ENCODE data around the gene QPCT.
A peak's percentile ranks its signal among the peaks of the same experiment; 100 is the strongest.

QPCT gene

DNA sequence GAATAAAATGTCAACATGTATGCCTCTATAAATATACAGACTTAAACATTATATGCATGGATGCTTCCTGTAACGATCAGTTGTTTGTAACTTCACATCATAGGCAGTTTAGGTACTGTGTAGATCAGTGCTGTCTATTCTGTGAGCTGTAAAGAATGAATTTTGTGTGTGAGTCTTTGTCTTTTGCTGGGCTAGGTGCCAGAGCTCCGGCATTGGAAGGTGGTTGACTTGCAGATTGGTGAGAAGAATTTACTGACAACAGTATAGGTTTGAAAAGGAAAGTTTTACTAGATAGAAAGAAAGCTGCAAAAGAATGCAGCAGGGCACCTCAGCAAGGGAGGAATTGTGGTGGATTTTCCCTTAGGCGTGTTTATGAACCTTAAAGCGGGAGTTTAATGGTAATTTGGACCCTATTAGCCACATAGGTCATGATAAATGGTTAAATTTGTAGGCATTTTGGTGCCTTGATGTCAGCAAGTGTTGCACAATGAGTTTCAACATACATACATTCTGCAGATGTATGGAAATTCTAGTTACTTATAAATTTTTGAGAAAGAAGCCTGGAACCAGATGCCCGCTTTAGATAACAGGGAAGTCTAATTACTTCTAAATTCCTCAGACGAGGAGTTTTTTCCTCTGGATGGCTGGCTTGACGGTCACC is 6.7 kb upstream of the QPCT start:
- Histone ChIP-seq H3K9me3 (ENCODE audit: control insufficient read depth in 5 of 5, low read length in 5 of 5) (no peaks in the 10 kb centered on the region), H3K27ac (ENCODE audit: low read depth, low read length) (no peak overlapping the region), H3K36me3 (ENCODE audit: control insufficient read depth in 5 of 5, insufficient read depth in 5 of 5, low read length in 5 of 5) (no peaks in the 10 kb centered on the region), H3K27me3 (ENCODE audit: control insufficient read depth in 5 of 5, insufficient read depth in 4 of 5, low read length in 5 of 5) (no peaks in the 10 kb centered on the region), H3K4me1 (ENCODE audit: control insufficient read depth in 5 of 5, insufficient read depth in 5 of 5, low read length in 5 of 5) (peaks cover 0 to 2% (median 0%) of the 10 kb centered on the region in 5 donors), H3K4me3 (ENCODE audit: low read depth in 1 of 5, low read length in 5 of 5) (no peak overlapping the region), H3K9ac (ENCODE audit: low read length in 5 of 5) (no peak overlapping the region)

DNA sequence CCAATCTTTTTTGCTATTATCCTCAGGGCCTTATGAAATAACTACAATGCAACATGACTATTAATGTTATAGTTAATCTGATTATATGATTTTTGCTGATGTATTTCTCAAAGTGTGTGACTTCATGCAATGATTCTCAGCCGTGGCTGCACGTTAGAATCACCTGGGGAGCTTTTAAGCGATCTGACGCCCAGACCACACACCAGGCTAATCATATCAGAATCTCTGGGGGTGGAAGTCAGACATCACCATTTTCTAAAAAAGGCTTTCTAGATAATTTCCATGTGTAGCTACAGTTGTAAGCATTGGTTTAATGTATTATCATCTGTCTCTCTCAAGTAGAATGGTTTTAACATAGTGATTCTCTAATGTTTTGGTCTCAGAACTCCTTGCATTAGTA is 5.5 kb upstream of the QPCT start:
- no peak overlapping the region for H3K4me3 ChIP-seq (ENCODE audit: low read depth in 1 of 5, low read length in 5 of 5)
- H3K4me1 ChIP-seq (ENCODE audit: control insufficient read depth in 5 of 5, insufficient read depth in 5 of 5, low read length in 5 of 5), result peaks cover 0 to 11% (median 0%) of the 10 kb centered on the region in 5 donors
- no peaks in the 10 kb centered on the region for H3K36me3 ChIP-seq (ENCODE audit: control insufficient read depth in 5 of 5, insufficient read depth in 5 of 5, low read length in 5 of 5)
- no peak overlapping the region for H3K9ac ChIP-seq (ENCODE audit: low read length in 5 of 5)
- H3K27ac ChIP-seq (ENCODE audit: low read depth, low read length), result no peak overlapping the region
- no peaks in the 10 kb centered on the region for H3K9me3 ChIP-seq (ENCODE audit: control insufficient read depth in 5 of 5, low read length in 5 of 5)
- H3K27me3 ChIP-seq (ENCODE audit: control insufficient read depth in 5 of 5, insufficient read depth in 4 of 5, low read length in 5 of 5), result no peaks in the 10 kb centered on the region

DNA sequence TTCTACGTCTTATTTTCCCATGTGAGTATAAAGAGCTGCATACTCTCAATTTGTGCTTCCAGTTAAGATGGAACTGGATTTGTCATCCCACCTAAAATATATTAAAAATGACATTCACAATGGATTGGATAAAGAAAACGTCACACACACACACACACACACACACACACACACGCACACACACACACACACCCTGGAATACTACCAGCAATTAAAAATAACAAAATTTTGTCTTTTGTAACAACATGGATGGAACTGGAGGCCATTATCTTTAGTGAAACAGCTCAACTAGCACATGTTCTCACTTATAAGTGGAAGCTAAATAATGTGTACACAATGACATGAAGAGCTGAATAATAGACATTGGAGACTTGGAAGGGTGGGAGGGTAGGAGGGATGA is 3.8 kb upstream of the QPCT start:
- Histone ChIP-seq H3K36me3 (ENCODE audit: control insufficient read depth in 5 of 5, insufficient read depth in 5 of 5, low read length in 5 of 5) (no peaks in the 10 kb centered on the region), H3K27me3 (ENCODE audit: control insufficient read depth in 5 of 5, insufficient read depth in 4 of 5, low read length in 5 of 5) (no peaks in the 10 kb centered on the region), H3K9me3 (ENCODE audit: control insufficient read depth in 5 of 5, low read length in 5 of 5) (no peaks in the 10 kb centered on the region), H3K4me3 (ENCODE audit: low read depth in 1 of 5, low read length in 5 of 5) (no peak overlapping the region), H3K27ac (ENCODE audit: low read depth, low read length) (no peak overlapping the region), H3K4me1 (ENCODE audit: control insufficient read depth in 5 of 5, insufficient read depth in 5 of 5, low read length in 5 of 5) (peaks cover 0 to 25% (median 13%) of the 10 kb centered on the region in 5 donors), H3K9ac (ENCODE audit: low read length in 5 of 5) (no peak overlapping the region)

DNA sequence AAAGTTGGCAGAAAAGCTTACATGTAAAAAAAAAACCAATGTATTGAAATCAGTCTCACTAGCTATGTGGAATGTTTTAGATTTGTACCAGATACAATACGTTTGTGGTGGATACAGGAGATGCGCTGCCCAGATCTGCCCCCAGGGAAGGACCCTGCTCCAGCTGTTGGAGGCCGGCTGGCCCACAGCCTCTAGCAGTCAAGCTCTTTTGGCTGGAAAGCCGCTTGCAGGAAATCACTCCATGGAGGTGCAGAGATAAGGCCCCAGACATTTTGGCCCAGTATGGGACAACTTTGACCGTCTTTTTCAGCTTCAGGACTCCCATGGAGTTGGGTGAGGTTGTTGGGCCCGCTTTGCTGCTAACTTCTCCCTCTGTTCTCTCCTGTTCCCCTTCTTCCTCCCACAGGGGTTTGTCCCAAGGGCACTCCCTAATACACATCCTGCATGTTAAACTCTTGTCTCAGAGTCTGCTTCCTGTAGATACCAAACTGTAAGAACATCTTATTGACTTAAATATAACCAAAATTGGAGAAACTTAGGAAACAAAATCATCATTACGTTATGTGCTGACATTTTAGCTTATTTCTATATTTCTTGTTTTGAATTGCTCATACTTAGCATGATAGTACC is 1.7 kb upstream of the QPCT start:
- H3K27ac ChIP-seq (ENCODE audit: low read depth, low read length), result no peak overlapping the region

DNA sequence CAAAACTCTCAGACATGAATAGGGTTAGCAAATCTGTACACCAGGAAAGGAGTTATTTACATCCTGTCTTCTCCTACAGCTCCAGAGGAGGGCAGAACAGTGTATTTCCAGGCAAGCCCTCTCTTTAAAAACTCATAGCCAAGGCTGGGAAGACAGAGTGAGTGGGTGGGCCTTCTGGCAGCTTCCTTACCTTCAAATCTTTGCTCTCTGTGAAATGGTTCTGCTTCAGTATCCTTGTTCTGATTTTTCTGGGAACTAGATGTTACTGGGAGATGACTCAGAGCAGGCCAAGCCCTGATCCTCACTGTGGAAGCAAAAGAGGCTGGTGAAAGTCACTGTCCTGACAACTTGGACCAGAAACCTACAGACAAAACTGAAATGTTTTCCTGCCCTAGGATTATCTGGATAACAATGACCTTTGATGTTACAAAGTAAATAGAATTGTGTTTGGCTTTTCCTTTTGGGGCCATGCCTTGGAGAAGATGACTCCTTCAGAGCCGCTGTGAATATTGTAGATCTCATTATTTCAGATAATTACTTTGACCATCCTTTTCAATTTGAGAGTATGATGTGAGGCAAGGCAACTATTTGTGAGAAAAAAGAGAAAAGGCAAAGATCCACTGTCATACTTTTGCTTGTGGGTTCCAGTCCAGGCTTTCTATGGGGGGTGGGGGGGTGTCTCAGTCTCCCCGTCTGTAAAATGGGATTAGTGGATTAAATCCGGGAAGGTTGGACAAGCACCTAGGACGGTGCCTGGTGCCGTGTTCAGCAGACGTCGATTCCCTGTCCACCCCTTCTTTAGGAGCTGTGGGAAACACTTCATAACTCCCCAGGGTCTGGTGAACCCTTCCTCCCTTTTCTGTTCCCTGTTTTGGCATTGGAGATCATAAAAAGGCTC is 644 bp upstream of the QPCT start:
- no peaks in the 10 kb centered on the region for H3K36me3 ChIP-seq (ENCODE audit: control insufficient read depth in 5 of 5, insufficient read depth in 5 of 5, low read length in 5 of 5)
- peaks cover 0 to 25% (median 16%) of the 10 kb centered on the region in 5 donors for H3K4me1 ChIP-seq (ENCODE audit: control insufficient read depth in 5 of 5, insufficient read depth in 5 of 5, low read length in 5 of 5)
- peak overlapping the region; percentile 15 to 84 (median 75) for H3K4me3 ChIP-seq (ENCODE audit: low read depth in 1 of 5, low read length in 5 of 5)
- no peak overlapping the region for H3K27ac ChIP-seq (ENCODE audit: low read depth, low read length)
- H3K9me3 ChIP-seq (ENCODE audit: control insufficient read depth in 5 of 5, low read length in 5 of 5), result no peaks in the 10 kb centered on the region
- H3K27me3 ChIP-seq (ENCODE audit: control insufficient read depth in 5 of 5, insufficient read depth in 4 of 5, low read length in 5 of 5), result no peaks in the 10 kb centered on the region
- peak overlapping the region in 2 of 5 donors; percentile 63 to 70 for H3K9ac ChIP-seq (ENCODE audit: low read length in 5 of 5)

More for the DNA sequence above, 1.7 kb upstream of the QPCT start:
- no peaks in the 10 kb centered on the region for H3K9me3 ChIP-seq (ENCODE audit: control insufficient read depth in 5 of 5, low read length in 5 of 5)
- H3K27me3 ChIP-seq (ENCODE audit: control insufficient read depth in 5 of 5, insufficient read depth in 4 of 5, low read length in 5 of 5), result no peaks in the 10 kb centered on the region
- peaks cover 0 to 25% (median 16%) of the 10 kb centered on the region in 5 donors for H3K4me1 ChIP-seq (ENCODE audit: control insufficient read depth in 5 of 5, insufficient read depth in 5 of 5, low read length in 5 of 5)
- H3K36me3 ChIP-seq (ENCODE audit: control insufficient read depth in 5 of 5, insufficient read depth in 5 of 5, low read length in 5 of 5), result no peaks in the 10 kb centered on the region
- no peak overlapping the region for H3K4me3 ChIP-seq (ENCODE audit: low read depth in 1 of 5, low read length in 5 of 5)
- H3K9ac ChIP-seq (ENCODE audit: low read length in 5 of 5), result no peak overlapping the region

DNA sequence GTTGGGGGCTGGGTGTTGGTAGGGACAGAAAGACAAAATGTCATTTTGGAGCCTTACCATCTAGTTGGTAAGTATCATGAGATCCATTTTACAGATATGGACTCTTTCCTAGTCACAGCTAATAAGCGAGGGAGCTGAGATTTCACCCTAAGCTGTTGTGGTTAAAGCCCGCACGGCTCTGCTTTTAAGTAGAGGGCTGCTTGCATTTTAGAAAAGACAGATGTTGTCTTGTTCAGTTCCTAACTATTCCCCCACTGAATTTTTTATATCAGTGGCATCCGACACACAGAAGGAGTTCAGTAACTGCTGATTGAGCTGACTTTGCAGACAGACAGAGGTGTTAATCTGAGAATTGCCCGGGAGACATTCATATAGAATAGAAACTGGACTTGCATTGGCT is 3.7 kb downstream of the QPCT start:
- Histone ChIP-seq H3K36me3 (ENCODE audit: control insufficient read depth in 5 of 5, insufficient read depth in 5 of 5, low read length in 5 of 5) (no peaks in the 10 kb centered on the region), H3K9ac (ENCODE audit: low read length in 5 of 5) (no peak overlapping the region), H3K9me3 (ENCODE audit: control insufficient read depth in 5 of 5, low read length in 5 of 5) (no peaks in the 10 kb centered on the region)

DNA sequence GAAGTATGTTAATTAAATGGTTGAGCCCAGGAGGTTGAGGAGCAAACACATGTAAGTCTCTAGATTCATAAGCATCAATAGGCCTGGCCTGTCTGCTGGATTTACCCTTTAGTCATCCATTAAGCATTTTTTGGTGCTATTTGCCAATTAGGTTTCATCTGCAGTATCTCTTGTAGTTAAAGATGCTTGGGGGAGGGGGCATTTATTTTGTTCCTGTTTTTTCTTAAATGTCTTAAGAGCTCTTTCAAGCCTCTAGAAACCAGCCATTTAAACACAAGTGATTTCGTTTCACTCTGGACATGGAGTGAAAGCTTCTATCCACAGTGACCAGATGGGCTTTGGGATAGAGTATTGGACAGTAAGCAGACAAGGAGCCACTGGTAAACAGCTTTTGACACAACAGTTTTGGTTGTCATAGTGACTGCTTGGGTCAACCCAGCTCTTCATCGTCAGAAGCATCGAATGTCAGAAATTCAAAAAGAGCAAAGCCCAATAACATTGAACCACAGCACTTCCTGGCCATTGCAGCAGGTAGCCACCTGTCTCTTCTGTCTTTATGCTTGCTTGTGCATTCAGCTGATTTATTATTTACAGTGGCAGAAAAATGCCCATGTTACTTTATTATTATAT is 4.9 kb downstream of the QPCT start:
- H3K27me3 ChIP-seq (ENCODE audit: control insufficient read depth in 5 of 5, insufficient read depth in 4 of 5, low read length in 5 of 5), result no peaks in the 10 kb centered on the region
- peak overlapping the region; percentile 51 for H3K27ac ChIP-seq (ENCODE audit: low read depth, low read length)
- no peak overlapping the region for H3K9ac ChIP-seq (ENCODE audit: low read length in 5 of 5)
- H3K4me1 ChIP-seq (ENCODE audit: control insufficient read depth in 5 of 5, insufficient read depth in 5 of 5, low read length in 5 of 5), result peaks cover 0 to 28% (median 19%) of the 10 kb centered on the region in 5 donors
- H3K9me3 ChIP-seq (ENCODE audit: control insufficient read depth in 5 of 5, low read length in 5 of 5), result no peaks in the 10 kb centered on the region
- no peaks in the 10 kb centered on the region for H3K36me3 ChIP-seq (ENCODE audit: control insufficient read depth in 5 of 5, insufficient read depth in 5 of 5, low read length in 5 of 5)
- no peak overlapping the region for H3K4me3 ChIP-seq (ENCODE audit: low read depth in 1 of 5, low read length in 5 of 5)

More for the DNA sequence above, 3.7 kb downstream of the QPCT start:
- no peak overlapping the region for H3K4me3 ChIP-seq (ENCODE audit: low read depth in 1 of 5, low read length in 5 of 5)
- H3K27ac ChIP-seq (ENCODE audit: low read depth, low read length), result no peak overlapping the region
- H3K27me3 ChIP-seq (ENCODE audit: control insufficient read depth in 5 of 5, insufficient read depth in 4 of 5, low read length in 5 of 5), result no peaks in the 10 kb centered on the region
- H3K4me1 ChIP-seq (ENCODE audit: control insufficient read depth in 5 of 5, insufficient read depth in 5 of 5, low read length in 5 of 5), result peaks cover 0 to 30% (median 26%) of the 10 kb centered on the region in 5 donors

DNA sequence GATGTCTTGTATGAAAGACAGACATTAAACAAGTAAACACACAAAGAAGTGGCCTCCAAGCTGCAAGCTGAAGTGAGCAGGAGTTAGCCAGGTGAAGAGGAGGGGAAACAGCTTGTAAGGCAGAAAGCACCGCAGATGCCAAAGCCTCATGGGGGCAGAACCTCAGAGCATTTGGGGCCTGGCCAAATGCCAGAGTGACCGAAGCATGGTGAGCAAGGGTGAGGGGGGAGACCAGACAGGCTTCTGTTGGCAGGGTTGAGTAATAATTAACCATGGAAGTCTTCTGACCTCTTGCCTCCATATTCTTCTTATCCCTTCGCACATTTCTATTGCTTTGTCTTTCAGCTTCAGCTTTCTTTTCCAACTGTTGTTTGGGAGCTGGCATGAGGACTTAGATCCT is 5.6 kb downstream of the QPCT start:
- peak overlapping the region; percentile 51 for H3K27ac ChIP-seq (ENCODE audit: low read depth, low read length)
- no peak overlapping the region for H3K4me3 ChIP-seq (ENCODE audit: low read depth in 1 of 5, low read length in 5 of 5)
- peaks cover 0 to 21% (median 13%) of the 10 kb centered on the region in 5 donors for H3K4me1 ChIP-seq (ENCODE audit: control insufficient read depth in 5 of 5, insufficient read depth in 5 of 5, low read length in 5 of 5)
- H3K36me3 ChIP-seq (ENCODE audit: control insufficient read depth in 5 of 5, insufficient read depth in 5 of 5, low read length in 5 of 5), result no peaks in the 10 kb centered on the region
- no peaks in the 10 kb centered on the region for H3K27me3 ChIP-seq (ENCODE audit: control insufficient read depth in 5 of 5, insufficient read depth in 4 of 5, low read length in 5 of 5)
- H3K9me3 ChIP-seq (ENCODE audit: control insufficient read depth in 5 of 5, low read length in 5 of 5), result no peaks in the 10 kb centered on the region
- no peak overlapping the region for H3K9ac ChIP-seq (ENCODE audit: low read length in 5 of 5)

DNA sequence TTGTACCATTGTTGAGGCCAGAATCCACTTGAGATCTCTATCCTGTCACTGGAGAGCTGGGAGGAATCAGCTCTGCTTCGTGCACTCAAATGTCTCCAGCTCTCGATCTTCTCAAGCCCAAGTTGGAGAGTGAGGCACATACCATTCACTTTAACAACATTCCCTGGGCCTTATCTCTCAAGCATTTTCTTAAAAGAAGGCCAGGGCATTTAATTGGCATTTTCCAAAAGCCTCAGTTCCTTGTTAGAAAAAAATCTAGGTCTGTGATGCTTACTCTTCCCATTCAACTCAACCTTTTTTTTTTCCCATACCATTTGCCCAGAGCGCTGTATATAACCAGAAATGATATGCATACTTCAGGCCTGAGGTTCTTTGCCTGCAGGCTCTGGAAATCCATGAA is 10.1 kb downstream of the QPCT start:
- H3K36me3 ChIP-seq (ENCODE audit: control insufficient read depth in 5 of 5, insufficient read depth in 5 of 5, low read length in 5 of 5), result no peaks in the 10 kb centered on the region
- no peak overlapping the region for H3K27ac ChIP-seq (ENCODE audit: low read depth, low read length)
- peaks cover 4 to 15% (median 6%) of the 10 kb centered on the region in 5 donors for H3K4me1 ChIP-seq (ENCODE audit: control insufficient read depth in 5 of 5, insufficient read depth in 5 of 5, low read length in 5 of 5)
- H3K9ac ChIP-seq (ENCODE audit: low read length in 5 of 5), result no peak overlapping the region
- H3K9me3 ChIP-seq (ENCODE audit: control insufficient read depth in 5 of 5, low read length in 5 of 5), result no peaks in the 10 kb centered on the region
- H3K27me3 ChIP-seq (ENCODE audit: control insufficient read depth in 5 of 5, insufficient read depth in 4 of 5, low read length in 5 of 5), result peaks cover 0 to 3% (median 0%) of the 10 kb centered on the region in 5 donors
- H3K4me3 ChIP-seq (ENCODE audit: low read depth in 1 of 5, low read length in 5 of 5), result no peak overlapping the region

Data from subcutaneous abdominal adipose tissue (tissue), 5 donors.